PC-9 (cell line): ENCODE results near the gene TMTC3. TPM values are rescaled to one million over a fixed set of nuclear protein-coding genes. Genes with fewer than 3 reads are reported as not detected.

Source experiments
- BruUV-seq: library from RNA; stranded (reverse); fragments of 400-500 nt; replicated peaks from 2 replicates; lab custom pipeline; 2021; lab: Mats Ljungman, UMichigan
- CTCF ChIA-PET: fragments of 300-600 bp; sonication (Branson Sonifier 250); formaldehyde crosslinking; loops from one replicate; lab custom pipeline; 2022; ENCODE audit warnings: antibody characterized with exemption; lab: Charles Lee
- POLR2A ChIA-PET: fragments of 300-600 bp; sonication (Branson Sonifier 250); formaldehyde crosslinking; loops from one replicate; lab custom pipeline; 2022; ENCODE audit warnings: antibody characterized with exemption; ENCODE audit not compliant: unreplicated experiment; lab: Charles Lee
- DNase-seq, 2 experiments: peaks; one replicate each; pipeline versions ENCODE4 v3.0.0 to v3.0.0-alpha.2; 2015 to 2022; ENCODE audit warnings: mixed read lengths in 1 of 2
- H2AFZ ChIP-seq: fragments of 200-600 bp; sonication (generic); 2 replicates; pipeline ENCODE4 v1.8.1; 2017; ENCODE audit warnings: antibody characterized with exemption
- H3F3A ChIP-seq: fragments of 200-600 bp; sonication (generic); 2 replicates; pipeline ENCODE4 v1.8.1; 2017; ENCODE audit warnings: antibody characterized with exemption, mild to moderate bottlenecking, low read depth; ENCODE audit not compliant: insufficient read depth
- H3K27ac ChIP-seq: fragments of 200-600 bp; sonication (generic); 2 replicates; pipeline ENCODE4 v1.6.1; 2016; ENCODE audit warnings: mixed run types
- H3K27me3 ChIP-seq: fragments of 200-600 bp; sonication (generic); 2 replicates; pipeline ENCODE4 v1.6.1; 2016; ENCODE audit warnings: low read depth, mixed run types; ENCODE audit not compliant: insufficient read depth
- H3K36me3 ChIP-seq: fragments of 200-600 bp; sonication (generic); 2 replicates; pipeline ENCODE4 v1.6.1; 2016; ENCODE audit warnings: low read depth, mixed run types
- H3K4me1 ChIP-seq: fragments of 200-600 bp; sonication (generic); replicated peaks from 2 replicates; pipeline ENCODE4 v1.6.1; 2016; ENCODE audit warnings: mixed run types; ENCODE audit not compliant: insufficient read depth
- H3K4me2 ChIP-seq: fragments of 200-600 bp; sonication (generic); 2 replicates; pipeline ENCODE4 v1.6.1; 2017; ENCODE audit warnings: mixed run types
- H3K4me3 ChIP-seq: fragments of 200-600 bp; sonication (generic); 2 replicates; pipeline ENCODE4 v1.6.1; 2016; ENCODE audit warnings: mixed run types
- H3K79me2 ChIP-seq: fragments of 200-600 bp; sonication (generic); 2 replicates; pipeline ENCODE4 v1.6.1; 2017; ENCODE audit warnings: low read depth, mixed run types
- H3K9me2 ChIP-seq: fragments of 200-600 bp; sonication (generic); 2 replicates; pipeline ENCODE4 v1.8.1; 2017; ENCODE audit warnings: mild to moderate bottlenecking; ENCODE audit not compliant: insufficient read depth
- H3K9me3 ChIP-seq: fragments of 200-600 bp; sonication (generic); 2 replicates; pipeline ENCODE4 v1.8.1; 2016; ENCODE audit warnings: low read depth; ENCODE audit not compliant: insufficient read depth
- H4K20me1 ChIP-seq: fragments of 200-600 bp; sonication (generic); 2 replicates; pipeline ENCODE4 v1.8.1; 2017; ENCODE audit not compliant: insufficient read depth
- EZH2 ChIP-seq: fragments of 200-600 bp; sonication (generic); IDR thresholded peaks from 2 replicates; pipeline ENCODE4 v1.8.0; 2017; ENCODE audit warnings: antibody characterized with exemption, low read depth
- intact Hi-C: fragments of 100-400 bp; cut with micrococcal nuclease; formaldehyde crosslinking; loops from one replicate; pipeline ENCODE4 v1.10.0; 2022; ENCODE audit not compliant: unreplicated experiment
- total RNA-seq: library from RNA; stranded (reverse); gene quantifications from 2 replicates; pipeline ENCODE4 v1.2.3, GENCODE V29; 2021
- TF ChIP-seq, protein P1 (sequence below): fragments of 200-600 bp; sonication (generic); conservative IDR thresholded peaks from 2 replicates; pipeline ENCODE4 v1.6.1; 2017; ENCODE audit warnings: mixed run types, antibody characterized with exemption, mild to moderate bottlenecking, moderate library complexity

TMTC3 gene
- total RNA-seq, 1 experiment from 2014 or later = 26.4 TPM

- H3K9me3 ChIP-seq = no peaks in the 10 kb centered on the region; the same call in 1 of the 2 replicates
- H3K27ac ChIP-seq = no peak overlapping the region
- intact Hi-C loops = no loop called here
- no peak for TF ChIP-seq EZH2
- TF ChIP-seq, protein P1, sequence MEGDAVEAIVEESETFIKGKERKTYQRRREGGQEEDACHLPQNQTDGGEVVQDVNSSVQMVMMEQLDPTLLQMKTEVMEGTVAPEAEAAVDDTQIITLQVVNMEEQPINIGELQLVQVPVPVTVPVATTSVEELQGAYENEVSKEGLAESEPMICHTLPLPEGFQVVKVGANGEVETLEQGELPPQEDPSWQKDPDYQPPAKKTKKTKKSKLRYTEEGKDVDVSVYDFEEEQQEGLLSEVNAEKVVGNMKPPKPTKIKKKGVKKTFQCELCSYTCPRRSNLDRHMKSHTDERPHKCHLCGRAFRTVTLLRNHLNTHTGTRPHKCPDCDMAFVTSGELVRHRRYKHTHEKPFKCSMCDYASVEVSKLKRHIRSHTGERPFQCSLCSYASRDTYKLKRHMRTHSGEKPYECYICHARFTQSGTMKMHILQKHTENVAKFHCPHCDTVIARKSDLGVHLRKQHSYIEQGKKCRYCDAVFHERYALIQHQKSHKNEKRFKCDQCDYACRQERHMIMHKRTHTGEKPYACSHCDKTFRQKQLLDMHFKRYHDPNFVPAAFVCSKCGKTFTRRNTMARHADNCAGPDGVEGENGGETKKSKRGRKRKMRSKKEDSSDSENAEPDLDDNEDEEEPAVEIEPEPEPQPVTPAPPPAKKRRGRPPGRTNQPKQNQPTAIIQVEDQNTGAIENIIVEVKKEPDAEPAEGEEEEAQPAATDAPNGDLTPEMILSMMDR = no peak
- DNase-seq = no peak
- BruUV-seq = no TSS peak
- 0 out of 2 replicates have a peak, but pooled peaks cover 3% of the 10 kb centered on the region for H3K4me1 ChIP-seq
- CTCF ChIA-PET = no interaction called here
- no peaks in the 10 kb centered on the region for H3K9me2 ChIP-seq
- H3K4me3 ChIP-seq = no peak overlapping the region
- peaks cover 12% of the 10 kb centered on the region; the same call in 1 of the 2 replicates for H3K36me3 ChIP-seq
- H3K27me3 ChIP-seq = no peaks in the 10 kb centered on the region
- no peak overlapping the region for H3K4me2 ChIP-seq
- no peak overlapping the region for H2AFZ ChIP-seq
- POLR2A ChIA-PET = no interaction called here
- H3F3A ChIP-seq = no peaks in the 10 kb centered on the region
- H4K20me1 ChIP-seq = no peaks in the 10 kb centered on the region
- H3K79me2 ChIP-seq = no peaks in the 10 kb centered on the region
These were observed 42.1 kb downstream of the TMTC3 start for GRCh38 chr12:88184196-88184595.

DNA sequence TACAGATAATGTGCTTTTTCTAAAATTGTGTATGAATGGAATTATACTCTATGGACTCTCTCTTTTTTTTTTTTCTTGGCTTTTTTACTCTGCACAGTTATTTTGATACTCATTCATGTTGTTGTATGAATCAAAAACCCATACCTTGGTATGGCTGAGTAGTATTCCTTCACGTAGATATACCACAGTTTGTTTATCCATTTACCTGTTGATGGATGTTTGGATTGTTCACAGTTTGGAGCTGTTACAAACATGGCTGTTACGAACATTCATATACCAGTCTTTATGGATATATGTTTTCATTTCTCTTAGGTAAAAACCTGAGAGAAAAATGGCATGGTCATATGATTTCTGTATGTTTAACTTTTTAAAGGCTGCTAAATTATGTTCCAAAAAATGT is 43.2 kb downstream of the TMTC3 start:
- H3K27me3 ChIP-seq = no peaks in the 10 kb centered on the region
- BruUV-seq = no TSS peak
- 0 out of 2 replicates have a peak, but pooled peaks cover 3% of the 10 kb centered on the region for H3K4me1 ChIP-seq
- intact Hi-C loops = no loop called here
- H3K4me3 ChIP-seq = no peak overlapping the region
- no peak overlapping the region for H3K4me2 ChIP-seq
- no peaks in the 10 kb centered on the region for H3K79me2 ChIP-seq
- ChIA-PET POLR2A (no interaction called here), CTCF (no interaction called here)
- TF ChIP-seq EZH2 = no peak
- TF ChIP-seq, protein P1 = no peak
- peaks cover 12% of the 10 kb centered on the region; the same call in 1 of the 2 replicates for H3K36me3 ChIP-seq
- H3K9me2 ChIP-seq = no peaks in the 10 kb centered on the region
- DNase-seq = no peak
- no peaks in the 10 kb centered on the region for H4K20me1 ChIP-seq
- H3F3A ChIP-seq = no peaks in the 10 kb centered on the region
- H3K27ac ChIP-seq = no peak overlapping the region
- no peak overlapping the region for H2AFZ ChIP-seq
- H3K9me3 ChIP-seq = no peaks in the 10 kb centered on the region; the same call in 1 of the 2 replicates

DNA sequence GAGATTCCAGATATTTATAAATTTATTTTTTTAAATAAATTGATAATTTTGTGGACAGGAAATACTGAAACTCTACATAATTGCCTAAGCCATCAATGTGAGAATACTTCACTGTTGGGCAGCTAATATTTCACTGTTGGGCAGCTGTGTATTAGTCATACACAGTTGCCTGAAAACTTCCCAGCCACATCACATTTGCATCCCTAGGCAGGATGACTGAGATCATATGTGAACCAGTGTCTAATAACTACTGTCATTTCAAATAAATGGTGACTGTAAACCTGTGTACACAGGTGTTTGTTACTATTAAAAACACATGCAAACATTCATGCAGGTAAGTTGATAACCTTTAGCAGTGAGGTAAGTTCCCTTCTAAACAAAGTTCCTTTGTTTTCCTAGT is 43.9 kb downstream of the TMTC3 start:
- H3K27me3 ChIP-seq = no peaks in the 10 kb centered on the region
- 0 out of 2 replicates have a peak, but pooled peaks cover 3% of the 10 kb centered on the region for H3K4me1 ChIP-seq
- no peaks in the 10 kb centered on the region for H3F3A ChIP-seq
- BruUV-seq = no TSS peak
- no peaks in the 10 kb centered on the region; the same call in 1 of the 2 replicates for H3K9me3 ChIP-seq
- H3K9me2 ChIP-seq = no peaks in the 10 kb centered on the region
- H2AFZ ChIP-seq = no peak overlapping the region
- no peak for TF ChIP-seq EZH2
- TF ChIP-seq, protein P1 = no peak
- ChIA-PET CTCF (no interaction called here), POLR2A (interaction anchor here (0.6 kb wide), 1 partner anchor 113 kb away, joined by 4 read pairs; no protein-coding TSS in a partner anchor)
- no peak overlapping the region for H3K27ac ChIP-seq
- DNase-seq = peak in 1 of 2 experiments; percentile 62
- intact Hi-C loops = no loop called here
- H3K4me3 ChIP-seq = no peak overlapping the region
- no peaks in the 10 kb centered on the region for H4K20me1 ChIP-seq
- H3K4me2 ChIP-seq = no peak overlapping the region
- no peaks in the 10 kb centered on the region for H3K79me2 ChIP-seq
- peaks cover 6% of the 10 kb centered on the region; the same call in 1 of the 2 replicates for H3K36me3 ChIP-seq
